ENCODE results near the gene ACP7. TPM values are rescaled to one million over a fixed set of nuclear protein-coding genes. Genes with fewer than 3 reads are reported as not detected.

The ACP7 gene
- total RNA-seq, 2 donors from 2014 or later: not detected

GRCh38 chr19:39078436-39079200 is 5.5 kb upstream of the ACP7 start:
- no peak for TF ChIP-seq CTCF (IDR thresholded peaks at IDR 0.05)
- no peak for DNase-seq (ENCODE audit: low spot score)
- Histone ChIP-seq H3K9me3 (no peaks in the 10 kb centered on the region), H3K27ac (no peak overlapping the region), H3K4me3 (no peak overlapping the region), H3K27me3 (peaks cover 0 to 2% of the 10 kb centered on the region in 2 donors), H3K4me1 (peaks cover 0 to 8% of the 10 kb centered on the region in 2 donors), H3K36me3 (no peaks in the 10 kb centered on the region)

- Histone ChIP-seq H3K27ac (no peak overlapping the region), H3K4me1 (peaks cover 0 to 16% of the 10 kb centered on the region in 2 donors), H3K27me3 (peaks cover 0 to 19% of the 10 kb centered on the region in 2 donors), H3K36me3 (no peaks in the 10 kb centered on the region), H3K9me3 (no peaks in the 10 kb centered on the region), H3K4me3 (no peak overlapping the region)
- TF ChIP-seq CTCF (IDR thresholded peaks at IDR 0.05): no peak
- no peak for DNase-seq (ENCODE audit: low spot score)
Measured at GRCh38 chr19:39080431-39080830, 3.7 kb upstream of the ACP7 start.

GRCh38 chr19:39082167-39082566 is 2.0 kb upstream of the ACP7 start:
- Histone ChIP-seq H3K27me3 (peaks cover 0 to 20% of the 10 kb centered on the region in 2 donors), H3K4me1 (peaks cover 0 to 16% of the 10 kb centered on the region in 2 donors), H3K4me3 (no peak overlapping the region), H3K27ac (no peak overlapping the region), H3K36me3 (no peaks in the 10 kb centered on the region), H3K9me3 (no peaks in the 10 kb centered on the region)
- TF ChIP-seq CTCF (IDR thresholded peaks at IDR 0.05): no peak
- no peak for DNase-seq (ENCODE audit: low spot score)

GRCh38 chr19:39082745-39083598 is 1.2 kb upstream of the ACP7 start:
- no peaks in the 10 kb centered on the region for H3K9me3 ChIP-seq
- DNase-seq (ENCODE audit: low spot score): no peak
- no peaks in the 10 kb centered on the region for H3K36me3 ChIP-seq
- H3K27me3 ChIP-seq: peaks cover 0 to 20% of the 10 kb centered on the region in 2 donors
- no peak overlapping the region for H3K4me3 ChIP-seq
- TF ChIP-seq CTCF (IDR thresholded peaks at IDR 0.05): no peak
- H3K4me1 ChIP-seq: peaks cover 0 to 16% of the 10 kb centered on the region in 2 donors
- H3K27ac ChIP-seq: no peak overlapping the region

- no peak for DNase-seq (ENCODE audit: low spot score)
- no peak for TF ChIP-seq CTCF (IDR thresholded peaks at IDR 0.05)
- Histone ChIP-seq H3K4me1 (peaks cover 0 to 16% of the 10 kb centered on the region in 2 donors), H3K9me3 (no peaks in the 10 kb centered on the region), H3K27ac (no peak overlapping the region), H3K4me3 (no peak overlapping the region), H3K27me3 (peaks cover 0 to 20% of the 10 kb centered on the region in 2 donors), H3K36me3 (no peaks in the 10 kb centered on the region)
Measured at GRCh38 chr19:39083599-39083982, 577 bp upstream of the ACP7 start.

Measured in right atrium auricular region (tissue), 2 donors.